ENCODE measurements around the gene AKT3. TPM values are rescaled to one million over a fixed set of nuclear protein-coding genes. Genes with fewer than 3 reads are reported as not detected.

AKT3 gene
- total and polyA plus RNA-seq, 5 donors: 8.4 to 61.2 (median 47.9) TPM

GRCh38 chr1:243487036-243487648, 362.9 kb downstream of the AKT3 start:
- WGBS: 96% methylated on average over 15 of the region's 15 CpGs
- ATAC-seq: no peak
- intact Hi-C loops (cut with DNase I): no loop called here

DNA sequence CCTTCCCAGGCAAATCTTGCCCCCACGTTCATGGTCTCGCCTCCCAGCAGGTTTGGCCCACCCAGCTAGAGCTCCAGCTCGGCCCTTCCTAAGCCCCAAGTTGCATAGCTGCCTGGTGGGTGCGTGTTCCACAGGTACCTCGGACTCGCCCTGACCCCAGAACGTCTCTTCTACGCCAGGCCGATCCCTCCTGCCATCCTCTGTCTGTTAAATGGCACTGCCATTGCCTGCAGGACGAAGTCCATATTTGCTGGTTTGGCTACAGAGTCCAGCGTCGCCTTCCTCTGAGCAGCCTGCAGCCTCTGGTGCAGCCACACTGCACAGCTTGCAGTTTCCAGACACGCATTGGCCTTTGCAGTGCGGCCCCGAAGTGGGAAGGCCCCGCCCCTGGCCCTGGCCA, 366.1 kb downstream of the AKT3 start:
- peaks cover 4% of the 10 kb centered on the region for H3K4me1 ChIP-seq (ENCODE audit: control insufficient read depth, insufficient read depth, low read length)
- H3K9me3 ChIP-seq (ENCODE audit: control insufficient read depth, low read length): no peaks in the 10 kb centered on the region
- H3K27me3 ChIP-seq (ENCODE audit: control insufficient read depth, insufficient read depth): no peaks in the 10 kb centered on the region
- DNase-seq (no peak), ATAC-seq (no peak)
- H3K4me3 ChIP-seq (ENCODE audit: low read length): no peak overlapping the region
- H3K27ac ChIP-seq (ENCODE audit: low read length): no peak overlapping the region
- intact Hi-C loops (cut with DNase I): no loop called here
- WGBS: 97% methylated on average over 16 of the region's 16 CpGs

More at GRCh38 chr1:243487036-243487648, 362.9 kb downstream of the AKT3 start:
- no peak for DNase-seq
- H3K4me3 ChIP-seq (ENCODE audit: low read length): no peak overlapping the region
- no peaks in the 10 kb centered on the region for H3K27me3 ChIP-seq (ENCODE audit: control insufficient read depth, insufficient read depth)
- no peak overlapping the region for H3K27ac ChIP-seq (ENCODE audit: low read length)
- peaks cover 4% of the 10 kb centered on the region for H3K4me1 ChIP-seq (ENCODE audit: control insufficient read depth, insufficient read depth, low read length)
- no peaks in the 10 kb centered on the region for H3K9me3 ChIP-seq (ENCODE audit: control insufficient read depth, low read length)

- ATAC-seq (peak; percentile 32 to 36), DNase-seq (no peak)
- no peak overlapping the region for H3K27ac ChIP-seq (ENCODE audit: low read length)
- peaks cover 4% of the 10 kb centered on the region for H3K4me1 ChIP-seq (ENCODE audit: control insufficient read depth, insufficient read depth, low read length)
- intact Hi-C loops (cut with DNase I): no loop called here
- peak overlapping the region; percentile 4 for H3K4me3 ChIP-seq (ENCODE audit: low read length)
- H3K27me3 ChIP-seq (ENCODE audit: control insufficient read depth, insufficient read depth): no peaks in the 10 kb centered on the region
- 18% methylated on average over 60 of the region's 60 CpGs for WGBS
- no peaks in the 10 kb centered on the region for H3K9me3 ChIP-seq (ENCODE audit: control insufficient read depth, low read length)
Measured at GRCh38 chr1:243483071-243483771, 366.8 kb downstream of the AKT3 start.

DNA sequence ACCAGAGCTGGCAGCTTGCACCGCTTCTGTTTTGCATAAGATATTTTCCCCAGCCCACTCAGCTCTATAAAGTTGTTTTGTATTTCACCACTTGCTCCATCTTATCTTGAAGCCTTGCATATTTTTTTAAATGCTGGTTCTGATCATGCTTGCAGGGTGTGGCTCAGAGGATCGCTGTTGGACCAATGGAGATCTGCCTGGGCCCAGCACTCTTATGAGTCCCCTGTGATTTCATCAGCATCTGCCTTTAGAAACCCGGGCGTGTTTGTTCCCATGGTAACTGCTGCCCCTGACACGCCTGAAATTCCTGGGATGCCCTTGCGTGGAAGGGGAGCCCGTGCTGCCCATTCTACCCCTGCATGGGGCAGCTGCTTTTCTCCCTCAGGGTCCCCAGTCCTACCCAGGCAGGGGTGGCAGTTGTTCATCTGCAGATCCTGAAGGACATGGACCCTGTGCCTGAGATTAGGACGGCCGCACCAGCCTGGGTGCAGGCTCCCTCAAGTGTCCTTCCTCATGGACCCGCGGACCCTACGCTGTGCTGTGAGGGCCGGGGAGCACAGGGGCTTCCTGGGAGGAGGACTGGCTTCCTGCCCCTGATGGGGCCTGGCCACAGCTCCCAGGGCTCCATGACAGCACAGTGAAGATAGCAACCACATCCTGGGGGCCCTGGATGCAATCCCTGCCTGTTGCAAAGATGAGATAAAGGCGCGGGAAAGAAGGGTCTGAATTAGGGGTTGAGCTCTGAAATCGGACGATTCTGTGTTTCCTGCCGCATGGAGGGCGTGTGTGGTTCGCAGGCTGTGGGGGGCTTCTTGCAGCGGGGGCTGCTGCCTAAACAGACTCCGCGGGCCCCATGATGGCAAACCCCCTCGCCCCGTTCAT, 367.7 kb downstream of the AKT3 start:
- intact Hi-C loops (cut with DNase I): no loop called here

DNA sequence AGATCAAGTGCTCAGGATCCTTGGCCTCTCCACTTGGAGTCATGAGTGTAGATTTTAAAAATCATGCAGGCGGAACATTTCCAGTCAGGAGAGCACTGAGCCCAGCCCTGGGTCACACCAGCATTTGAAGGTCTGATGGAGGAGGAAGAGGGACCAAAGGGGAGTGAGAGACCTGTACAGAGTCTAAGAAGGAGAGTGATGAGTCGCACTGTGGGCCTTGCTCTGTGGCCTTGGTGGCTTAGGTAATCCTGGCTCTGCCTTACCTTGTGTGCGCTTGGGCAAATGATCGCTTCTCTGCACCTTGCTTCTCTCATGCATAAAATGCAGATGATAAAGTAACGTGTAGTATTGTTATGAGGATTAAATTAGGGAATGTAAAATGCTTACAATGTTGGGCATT, 368.9 kb downstream of the AKT3 start:
- peaks cover 4% of the 10 kb centered on the region for H3K4me1 ChIP-seq (ENCODE audit: control insufficient read depth, insufficient read depth, low read length)
- intact Hi-C loops (cut with DNase I): no loop called here
- WGBS: 97% methylated on average over 5 of the region's 5 CpGs
- H3K9me3 ChIP-seq (ENCODE audit: control insufficient read depth, low read length): no peaks in the 10 kb centered on the region
- H3K4me3 ChIP-seq (ENCODE audit: low read length): no peak overlapping the region
- H3K27ac ChIP-seq (ENCODE audit: low read length): no peak overlapping the region
- DNase-seq (no peak), ATAC-seq (no peak)
- H3K27me3 ChIP-seq (ENCODE audit: control insufficient read depth, insufficient read depth): no peaks in the 10 kb centered on the region

More for the DNA sequence above, 367.7 kb downstream of the AKT3 start:
- Histone ChIP-seq H3K4me3 (ENCODE audit: low read length) (peak overlapping the region; percentile 4), H3K4me1 (ENCODE audit: control insufficient read depth, insufficient read depth, low read length) (peaks cover 4% of the 10 kb centered on the region), H3K9me3 (ENCODE audit: control insufficient read depth, low read length) (no peaks in the 10 kb centered on the region), H3K27me3 (ENCODE audit: control insufficient read depth, insufficient read depth) (no peaks in the 10 kb centered on the region), H3K27ac (ENCODE audit: low read length) (no peak overlapping the region)
- 24% methylated on average over 25 of the region's 25 CpGs for WGBS
- ATAC-seq: peak; percentile 72 to 77
- DNase-seq: peak; percentile 58 to 72 (median 66)

- H3K27me3 ChIP-seq (ENCODE audit: control insufficient read depth, insufficient read depth): no peaks in the 10 kb centered on the region
- no peak overlapping the region for H3K4me3 ChIP-seq (ENCODE audit: low read length)
- no peak overlapping the region for H3K27ac ChIP-seq (ENCODE audit: low read length)
- 96% methylated on average over 7 of the region's 7 CpGs for WGBS
- intact Hi-C loops (cut with DNase I): no loop called here
- no peaks in the 10 kb centered on the region for H3K9me3 ChIP-seq (ENCODE audit: control insufficient read depth, low read length)
- DNase-seq (no peak), ATAC-seq (no peak)
- peaks cover 4% of the 10 kb centered on the region for H3K4me1 ChIP-seq (ENCODE audit: control insufficient read depth, insufficient read depth, low read length)
Measured at GRCh38 chr1:243477731-243478290, 372.2 kb downstream of the AKT3 start.

DNA sequence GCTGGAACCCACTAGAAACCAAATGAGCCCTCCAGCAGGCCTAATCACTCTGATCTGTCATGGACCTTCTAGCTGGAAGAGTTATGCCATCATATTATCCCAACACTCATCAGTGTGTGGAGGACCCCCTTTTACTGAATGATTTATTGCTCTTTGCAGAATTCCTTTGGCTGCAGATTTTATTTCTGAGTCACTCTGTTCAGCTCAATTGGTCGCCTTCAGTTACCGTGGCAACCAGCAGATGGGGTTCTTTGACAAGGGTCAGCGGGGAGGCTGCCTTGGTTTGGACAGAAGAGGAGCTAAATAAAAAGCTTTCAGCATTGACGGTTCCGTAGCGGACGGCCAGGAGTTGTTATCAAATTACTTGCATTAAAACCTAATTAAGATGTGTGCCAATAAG, 374.1 kb downstream of the AKT3 start:
- Histone ChIP-seq H3K27ac (ENCODE audit: low read length) (no peak overlapping the region), H3K27me3 (ENCODE audit: control insufficient read depth, insufficient read depth) (no peaks in the 10 kb centered on the region), H3K4me3 (ENCODE audit: low read length) (no peak overlapping the region), H3K4me1 (ENCODE audit: control insufficient read depth, insufficient read depth, low read length) (peaks cover 3% of the 10 kb centered on the region), H3K9me3 (ENCODE audit: control insufficient read depth, low read length) (no peaks in the 10 kb centered on the region)
- no peak for DNase-seq
- 79% methylated on average over 7 of the region's 7 CpGs for WGBS
- intact Hi-C loops (cut with DNase I): no loop called here
- ATAC-seq: no peak

DNA sequence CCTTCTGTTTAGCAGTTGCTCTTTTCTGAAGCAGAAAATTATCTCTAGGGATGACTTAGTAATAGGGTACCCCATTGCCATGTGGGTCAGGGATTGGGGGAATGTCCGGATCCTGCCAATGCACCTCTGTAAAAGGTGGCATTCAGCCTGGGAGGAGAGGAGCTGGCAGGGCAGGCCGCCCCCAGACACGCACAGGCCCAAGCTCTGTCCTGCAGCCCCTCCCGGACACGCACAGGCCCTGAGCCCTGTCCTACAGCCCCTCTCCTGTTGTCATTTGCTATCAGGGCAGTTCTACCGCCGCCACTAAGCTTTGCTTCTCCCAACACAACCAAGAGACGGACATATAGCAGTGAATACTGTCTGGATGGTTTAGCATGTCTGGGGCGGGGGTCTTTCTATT, 375.1 kb downstream of the AKT3 start:
- Histone ChIP-seq H3K27ac (ENCODE audit: low read length) (no peak overlapping the region), H3K9me3 (ENCODE audit: control insufficient read depth, low read length) (no peaks in the 10 kb centered on the region), H3K4me3 (ENCODE audit: low read length) (no peak overlapping the region), H3K27me3 (ENCODE audit: control insufficient read depth, insufficient read depth) (no peaks in the 10 kb centered on the region), H3K4me1 (ENCODE audit: control insufficient read depth, insufficient read depth, low read length) (peaks cover 3% of the 10 kb centered on the region)
- peak in 1 of 2 donors; percentile 32 for ATAC-seq
- WGBS: 97% methylated on average over 9 of the region's 9 CpGs
- DNase-seq: no peak
- intact Hi-C loops (cut with DNase I): no loop called here

- DNase-seq (peak in 2 of 3 donors; percentile 56 to 63), ATAC-seq (peak in 1 of 2 donors; percentile 24)
- H3K27ac ChIP-seq (ENCODE audit: low read length): no peak overlapping the region
Measured at GRCh38 chr1:243474136-243474881, 375.7 kb downstream of the AKT3 start.

More at GRCh38 chr1:243474136-243474881, 375.7 kb downstream of the AKT3 start:
- H3K4me3 ChIP-seq (ENCODE audit: low read length): no peak overlapping the region
- H3K4me1 ChIP-seq (ENCODE audit: control insufficient read depth, insufficient read depth, low read length): peaks cover 3% of the 10 kb centered on the region
- no peaks in the 10 kb centered on the region for H3K27me3 ChIP-seq (ENCODE audit: control insufficient read depth, insufficient read depth)
- intact Hi-C loops (cut with DNase I): no loop called here
- WGBS: 79% methylated on average over 55 of the region's 55 CpGs
- no peaks in the 10 kb centered on the region for H3K9me3 ChIP-seq (ENCODE audit: control insufficient read depth, low read length)

Measured in right cardiac atrium (tissue), 5 donors.